Large intestine (tissue), 3 donors: ENCODE data around the gene FAM153A. TPM values are rescaled to one million over a fixed set of nuclear protein-coding genes. Genes with fewer than 3 reads are reported as not detected.
"Not testable (repeated sequence)": the region's sequence is repeated elsewhere in the genome, so short reads cannot be mapped to it uniquely, and the experiment has no call there.

Experiments
- DNase-seq, 2 donors: peaks; one replicate each; pipeline versions ENCODE4 v3.0.0 to v3.0.0-alpha.2; 2013
- H3K27ac ChIP-seq: one replicate; pipeline ENCODE4 v1.5.1; 2013; ENCODE audit warnings: low read length
- H3K27me3 ChIP-seq: 2 replicates; pipeline ENCODE4 v1.6.1; 2013; ENCODE audit warnings: low read length; ENCODE audit not compliant: control insufficient read depth, insufficient read depth
- H3K36me3 ChIP-seq: 2 replicates; pipeline ENCODE4 v1.6.1; 2013; ENCODE audit warnings: low read length; ENCODE audit not compliant: control insufficient read depth, insufficient read depth
- H3K4me1 ChIP-seq: one replicate; pipeline ENCODE4 v1.6.1; 2013; ENCODE audit warnings: low read length; ENCODE audit not compliant: control insufficient read depth, insufficient read depth
- H3K4me3 ChIP-seq: one replicate; pipeline ENCODE4 v1.5.1; 2013; ENCODE audit warnings: low read length
- H3K9me3 ChIP-seq: one replicate; pipeline ENCODE4 v1.6.1; 2013; ENCODE audit warnings: mild to moderate bottlenecking, low read depth, low read length, moderate library complexity; ENCODE audit not compliant: control insufficient read depth
- WGBS: methylation state at CpG from one replicate; pipeline ENCODE4 v1.1.5; 2013; ENCODE audit warnings: low lambda C conversion rate; ENCODE audit not compliant: insufficient coverage; 5-methylcytosine and 5-hydroxymethylcytosine counted together
- polyA plus RNA-seq: library from polyadenylated mRNA; unstranded; fragments of 120-200 nt; gene quantifications from one replicate; pipeline ENCODE4 v1.2.1, GENCODE V29; 2013

FAM153A gene
- polyA plus RNA-seq, 1 donor = 0.58 TPM

GRCh38 chr5:177724858-177725257 is 57.8 kb downstream of the FAM153A start:
- not testable (repeated sequence) for H3K4me3 ChIP-seq, DNase-seq, H3K9me3 ChIP-seq, H3K27me3 ChIP-seq, H3K36me3 ChIP-seq, H3K27ac ChIP-seq, H3K4me1 ChIP-seq
- WGBS = no CpG with 5 or more reads among the region's 7 CpGs

GRCh38 chr5:177723831-177724485 is 58.7 kb downstream of the FAM153A start:
- no CpG with 5 or more reads among the region's 6 CpGs for WGBS
- H3K4me1 ChIP-seq, H3K9me3 ChIP-seq, H3K27ac ChIP-seq, H3K36me3 ChIP-seq, DNase-seq, H3K4me3 ChIP-seq, H3K27me3 ChIP-seq: not testable (repeated sequence)

GRCh38 chr5:177722829-177723228 is 59.9 kb downstream of the FAM153A start:
- H3K9me3 ChIP-seq, H3K4me1 ChIP-seq, DNase-seq, H3K27ac ChIP-seq, H3K4me3 ChIP-seq, H3K36me3 ChIP-seq, H3K27me3 ChIP-seq: not testable (repeated sequence)
- WGBS = no CpG with 5 or more reads among the region's 8 CpGs

- not testable (repeated sequence) for DNase-seq, H3K4me1 ChIP-seq, H3K36me3 ChIP-seq, H3K27ac ChIP-seq, H3K27me3 ChIP-seq, H3K4me3 ChIP-seq, H3K9me3 ChIP-seq
- no CpG with 5 or more reads among the region's 8 CpGs for WGBS
Measured at GRCh38 chr5:177719989-177720388, 62.7 kb downstream of the FAM153A start.

- H3K4me1 ChIP-seq, H3K27ac ChIP-seq, H3K36me3 ChIP-seq, DNase-seq, H3K4me3 ChIP-seq, H3K9me3 ChIP-seq, H3K27me3 ChIP-seq: not testable (repeated sequence)
- WGBS = no CpG with 5 or more reads among the region's 1 CpG
Measured at GRCh38 chr5:177715423-177715822, 67.3 kb downstream of the FAM153A start.

- not testable (repeated sequence) for H3K27me3 ChIP-seq, H3K27ac ChIP-seq, H3K4me1 ChIP-seq, H3K9me3 ChIP-seq, DNase-seq, H3K36me3 ChIP-seq, H3K4me3 ChIP-seq
- no CpG with 5 or more reads among the region's 22 CpGs for WGBS
Measured at GRCh38 chr5:177696100-177696499, 86.6 kb downstream of the FAM153A start.

GRCh38 chr5:177695356-177695930 is 87.3 kb downstream of the FAM153A start:
- H3K27ac ChIP-seq, H3K9me3 ChIP-seq, H3K27me3 ChIP-seq, H3K4me1 ChIP-seq, H3K36me3 ChIP-seq, DNase-seq, H3K4me3 ChIP-seq: not testable (repeated sequence)
- WGBS = no CpG with 5 or more reads among the region's 12 CpGs

- DNase-seq, H3K36me3 ChIP-seq, H3K4me1 ChIP-seq, H3K27me3 ChIP-seq, H3K4me3 ChIP-seq, H3K27ac ChIP-seq, H3K9me3 ChIP-seq: not testable (repeated sequence)
- no CpG with 5 or more reads among the region's 2 CpGs for WGBS
Measured at GRCh38 chr5:177694518-177694835, 88.2 kb downstream of the FAM153A start.

- H3K27me3 ChIP-seq, H3K36me3 ChIP-seq, H3K4me3 ChIP-seq, H3K27ac ChIP-seq, H3K9me3 ChIP-seq, H3K4me1 ChIP-seq, DNase-seq: not testable (repeated sequence)
- WGBS = no CpG with 5 or more reads among the region's 8 CpGs
Measured at GRCh38 chr5:177693671-177694517, 88.8 kb downstream of the FAM153A start.

- no CpG with 5 or more reads among the region's 7 CpGs for WGBS
- not testable (repeated sequence) for H3K36me3 ChIP-seq, H3K27me3 ChIP-seq, H3K27ac ChIP-seq, H3K4me1 ChIP-seq, H3K4me3 ChIP-seq, H3K9me3 ChIP-seq, DNase-seq
Measured at GRCh38 chr5:177692969-177693368, 89.7 kb downstream of the FAM153A start.
